HG02884 (cell line): ENCODE data around the gene GET3.

Experiments used
- ATAC-seq: cut with Tn5 transposase; IDR thresholded peaks from one replicate; pipeline ENCODE4 v1.9.1; 2021; ENCODE audit warnings: mild to moderate bottlenecking, moderate library complexity; ENCODE audit not compliant: unreplicated experiment

Gene GET3

GRCh38 chr19:12778017-12778904, 41.0 kb downstream of the GET3 start:
- ATAC-seq, result no peak

- ATAC-seq, result no peak
Measured at GRCh38 chr19:12778905-12779161, 41.5 kb downstream of the GET3 start.

- ATAC-seq, result no peak
Measured at GRCh38 chr19:12779162-12779993, 42.1 kb downstream of the GET3 start.

DNA sequence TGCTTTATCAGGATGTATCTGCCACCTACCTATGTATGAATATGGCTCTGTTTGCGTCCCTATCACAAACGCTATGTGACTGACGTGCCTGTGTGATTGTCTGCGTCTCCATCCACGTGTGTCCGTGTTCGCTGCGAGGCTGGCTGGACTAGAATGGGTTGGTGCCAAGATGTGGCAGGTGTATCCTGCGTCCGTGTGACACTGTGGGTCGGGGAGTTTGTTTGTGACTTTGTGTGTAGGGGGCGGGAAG, 44.8 kb downstream of the GET3 start:
- no peak for ATAC-seq

DNA sequence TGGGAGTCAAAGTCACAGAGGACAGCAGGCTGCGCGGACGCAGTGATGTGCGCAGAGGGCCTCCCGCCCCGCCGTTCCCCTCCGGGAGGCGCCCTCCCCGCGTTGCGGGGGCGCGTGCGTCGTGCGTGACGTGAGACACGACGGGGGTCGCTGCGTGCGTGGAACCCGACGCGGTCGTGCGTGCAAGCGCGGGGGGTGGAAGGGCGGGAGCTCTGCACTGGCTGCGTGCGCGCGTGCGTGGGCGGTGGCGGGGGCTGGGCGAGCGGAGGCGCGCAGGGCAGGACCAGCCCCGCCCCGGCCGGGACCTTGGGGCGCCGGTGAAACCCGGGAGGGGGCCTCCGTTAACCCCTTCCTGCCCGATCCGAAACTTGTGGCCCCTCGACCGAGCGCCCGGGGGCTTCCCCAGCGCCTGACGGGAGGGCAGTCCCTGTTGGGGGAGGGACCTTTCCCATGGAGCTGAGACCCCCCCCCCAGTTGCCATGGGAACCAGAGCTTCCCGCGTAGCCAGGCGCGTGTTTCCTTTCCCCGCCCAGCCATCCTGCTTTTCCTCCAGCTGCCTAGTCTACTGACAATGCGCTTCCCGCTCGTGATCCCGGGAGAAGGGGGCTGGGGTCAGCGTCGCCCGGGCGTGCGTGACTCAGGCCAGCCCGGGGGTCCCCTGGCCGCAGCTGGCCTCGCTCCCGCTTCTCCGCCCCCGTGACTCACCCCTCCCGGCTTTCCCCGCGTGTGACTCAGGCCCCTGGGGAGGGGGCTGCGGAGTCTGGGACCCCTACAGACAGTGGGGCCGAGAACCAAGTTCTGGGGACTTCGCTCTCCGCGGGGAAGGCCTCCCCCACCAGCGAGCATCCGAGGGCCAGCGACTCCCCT, 45.4 kb downstream of the GET3 start:
- peak; percentile 30 for ATAC-seq

DNA sequence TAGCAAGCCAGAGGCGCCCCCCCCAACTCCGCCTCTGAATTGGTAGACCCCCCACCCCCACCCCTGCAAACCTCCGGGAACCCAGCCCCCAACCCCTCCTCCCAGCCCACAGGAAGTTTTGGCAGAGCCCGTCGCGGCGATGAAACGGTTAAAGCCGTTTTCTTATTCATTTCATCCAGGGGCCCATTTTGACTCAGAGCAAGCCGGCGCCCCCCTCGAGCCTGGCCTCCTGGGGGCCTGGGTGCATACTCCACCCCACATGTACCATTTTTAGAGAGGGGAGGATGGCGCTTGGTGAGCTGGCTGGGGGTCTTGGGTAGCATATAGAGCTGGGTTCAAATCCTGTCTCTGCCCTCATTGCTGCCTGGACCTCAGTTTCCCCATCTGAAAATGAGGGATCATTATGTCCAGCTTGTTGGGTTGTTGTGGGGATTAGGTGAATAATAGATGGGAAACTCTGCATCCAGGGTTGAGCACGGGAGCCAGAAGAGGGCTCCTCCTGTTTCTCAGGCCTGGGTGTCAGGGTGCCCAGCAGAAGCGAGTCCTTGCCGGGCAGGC, 46.1 kb downstream of the GET3 start:
- ATAC-seq, result no peak

DNA sequence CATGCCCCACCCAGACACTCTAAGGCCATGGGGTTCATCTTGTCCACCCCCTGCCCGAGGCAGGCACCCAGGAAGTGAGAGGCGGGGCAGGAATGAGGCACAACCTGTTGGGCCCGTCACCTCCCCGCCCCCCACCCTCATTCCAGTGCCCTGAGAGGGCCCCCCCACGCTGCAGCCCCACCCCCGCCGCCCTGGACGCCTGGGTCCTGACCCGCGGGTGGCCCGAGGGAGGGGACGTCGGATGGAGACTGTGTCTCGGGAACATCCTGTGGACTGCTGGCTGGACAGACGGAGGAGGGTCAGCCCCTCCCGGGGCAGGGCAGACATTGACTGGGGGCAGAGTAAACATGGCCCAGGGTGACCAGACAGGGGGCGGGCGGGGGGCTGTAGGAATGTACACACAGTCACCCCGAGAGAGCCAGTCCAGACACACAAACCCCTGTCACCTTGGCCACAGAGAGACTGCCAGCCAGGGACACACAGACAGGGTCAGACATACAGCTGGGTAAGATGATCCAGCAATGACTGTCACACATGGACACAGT, 46.6 kb downstream of the GET3 start:
- ATAC-seq, result no peak

DNA sequence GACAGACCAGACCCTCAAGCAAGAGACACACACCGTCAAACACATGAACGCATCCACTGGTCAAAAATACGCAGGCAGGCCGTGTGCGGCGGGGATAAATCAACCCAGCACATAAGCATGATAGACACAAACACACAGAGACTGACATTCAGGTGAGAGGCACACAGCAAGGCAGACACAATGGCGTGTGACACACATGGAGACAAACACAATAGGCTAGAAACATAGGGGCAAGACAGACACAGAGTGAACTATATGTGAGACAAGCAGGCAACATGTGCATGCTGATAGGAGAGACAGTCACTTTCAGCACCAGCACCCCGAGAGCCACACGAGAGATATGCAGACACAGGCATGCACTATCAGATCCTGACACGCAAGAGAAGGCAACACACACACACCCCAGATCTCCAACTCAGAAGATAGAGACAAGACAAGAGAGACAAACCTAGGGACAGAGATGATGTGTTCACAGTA, 47.1 kb downstream of the GET3 start:
- ATAC-seq, result no peak

DNA sequence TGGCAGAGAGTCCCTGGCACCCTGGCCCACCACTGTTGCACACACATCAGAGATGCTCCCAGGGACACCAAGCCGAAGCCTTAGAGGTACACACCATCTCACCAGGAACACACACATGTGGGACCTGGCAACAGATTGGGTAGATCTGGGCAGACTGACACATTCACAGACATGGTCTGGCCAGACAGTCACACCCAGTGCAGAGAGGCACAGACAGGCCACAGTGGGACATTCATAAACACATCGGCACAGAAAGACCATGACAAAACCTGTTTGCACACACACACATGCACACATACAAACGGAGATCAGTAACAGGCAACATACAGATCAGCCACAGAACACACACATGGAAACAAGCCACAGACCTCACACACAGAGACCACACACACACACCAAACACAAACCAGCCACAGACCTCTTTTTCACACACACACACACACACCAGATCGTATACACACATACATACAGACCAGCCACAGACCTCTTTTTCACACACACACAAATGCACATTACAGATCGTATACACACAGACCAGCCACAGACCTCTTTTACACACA, 47.7 kb downstream of the GET3 start:
- ATAC-seq, result no peak

GRCh38 chr19:12785431-12786031, 48.2 kb downstream of the GET3 start:
- ATAC-seq, result no peak

GRCh38 chr19:12786141-12786870, 49.0 kb downstream of the GET3 start:
- ATAC-seq, result no peak

DNA sequence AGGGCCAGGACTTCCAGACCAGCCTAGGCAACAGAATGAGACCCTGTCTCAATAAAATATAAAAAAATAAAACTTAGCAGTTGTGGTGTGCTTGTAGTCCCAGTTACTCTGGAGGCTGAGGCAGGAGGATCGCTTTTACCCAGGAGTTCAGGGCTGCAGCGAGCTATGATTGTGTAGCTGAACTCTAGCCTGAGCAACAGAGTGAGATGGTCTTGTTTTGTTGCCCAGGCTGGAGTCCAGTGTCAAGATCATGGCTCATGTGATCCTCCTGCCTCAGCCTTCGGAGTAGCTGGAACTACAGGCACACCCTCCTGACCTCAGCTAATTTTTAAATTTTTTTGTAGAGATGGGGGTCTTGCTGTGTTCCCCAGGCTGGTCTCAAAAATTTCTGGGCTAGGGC, 49.7 kb downstream of the GET3 start:
- ATAC-seq, result no peak

DNA sequence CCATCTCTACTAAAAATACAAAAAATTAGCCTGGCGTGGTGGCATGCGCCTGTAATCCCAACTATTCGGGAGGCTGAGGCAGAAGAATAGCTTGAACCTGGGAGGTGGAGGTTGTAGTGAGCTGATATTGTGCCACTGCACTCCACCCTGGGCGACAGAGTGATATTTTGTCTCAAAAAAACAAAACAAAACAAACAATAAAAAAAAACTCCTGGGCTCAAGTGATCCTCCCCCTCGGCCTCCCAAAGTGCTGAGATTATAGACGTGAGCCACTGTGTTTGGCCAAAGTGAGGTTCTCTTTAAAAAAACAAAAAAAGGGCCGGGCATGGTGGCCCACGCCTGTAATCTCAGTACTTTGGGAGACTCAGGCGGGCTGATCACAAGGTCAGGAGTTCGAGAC, 50.2 kb downstream of the GET3 start:
- ATAC-seq, result no peak

DNA sequence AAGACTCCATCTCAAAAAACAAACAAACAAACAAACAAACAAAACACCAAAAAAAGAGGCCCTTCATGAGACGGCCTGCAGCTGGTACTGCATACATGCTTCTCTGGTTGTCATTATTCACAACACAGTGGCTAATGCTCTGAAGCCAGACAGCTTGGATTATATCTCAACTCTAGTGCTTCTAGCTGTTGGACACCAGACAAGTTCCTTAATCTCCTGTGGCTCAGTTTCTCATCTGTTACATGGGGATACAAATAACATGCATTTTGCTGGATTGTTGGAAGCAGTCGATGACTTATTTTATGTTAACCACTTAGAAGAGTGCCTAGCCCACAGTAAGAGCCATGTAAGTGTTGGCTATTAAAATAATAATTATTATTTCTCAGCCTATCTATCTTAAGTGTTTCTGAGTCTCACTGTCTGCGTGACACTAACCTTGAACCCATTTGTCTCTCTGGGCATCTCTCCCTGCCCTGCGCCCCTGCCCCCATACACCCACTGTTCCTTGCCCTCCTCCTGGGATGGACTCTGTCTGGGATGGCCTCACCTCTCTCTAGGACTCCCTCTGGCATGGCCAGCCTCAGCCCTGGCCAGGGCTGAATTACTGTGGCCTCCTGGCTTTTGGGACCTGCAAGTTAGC, 50.9 kb downstream of the GET3 start:
- no peak for ATAC-seq

- ATAC-seq, result no peak
Measured at GRCh38 chr19:12788682-12789097, 51.4 kb downstream of the GET3 start.

- ATAC-seq, result no peak
Measured at GRCh38 chr19:12789098-12789903, 52.0 kb downstream of the GET3 start.

DNA sequence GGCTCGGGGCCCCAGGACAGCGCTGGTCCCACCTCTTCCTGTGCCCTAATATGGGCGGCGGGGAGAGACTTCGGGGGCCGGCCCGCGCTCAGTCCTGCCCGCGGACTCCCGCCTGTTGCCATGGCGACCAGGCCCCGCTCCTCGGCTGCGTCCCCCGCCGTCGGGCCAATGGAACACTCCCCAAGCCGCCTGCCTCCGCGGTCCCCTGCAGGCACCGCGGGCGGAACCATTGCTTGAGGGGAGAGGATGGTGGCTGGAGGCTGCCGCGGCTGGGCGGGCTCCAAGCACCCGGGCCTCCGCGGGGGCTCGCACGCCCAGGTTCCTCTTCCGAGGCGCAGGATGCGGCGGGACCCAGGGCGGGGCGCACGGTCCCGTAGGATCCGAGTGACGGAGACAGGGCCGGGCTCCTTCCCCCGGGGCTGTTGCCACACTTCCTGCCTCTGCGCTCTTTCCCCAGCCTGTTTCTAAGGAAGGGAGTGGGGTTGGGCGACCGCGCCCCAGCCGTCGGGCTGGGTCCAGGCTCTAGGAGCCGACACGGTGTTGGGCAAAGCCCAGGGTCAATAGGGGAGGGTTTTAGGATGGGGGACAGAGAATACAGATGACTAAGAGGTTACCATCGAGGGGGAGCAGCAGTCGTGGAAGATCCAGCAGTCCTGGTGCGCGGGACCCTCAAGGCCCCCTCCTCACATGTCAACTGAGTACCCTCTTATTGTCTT, 52.8 kb downstream of the GET3 start:
- ATAC-seq, result peak; percentile 44
